HG03558 (cell line): ENCODE measurements around the gene STEAP3.

ENCODE experiments used
- ATAC-seq: cut with Tn5 transposase; IDR thresholded peaks from one replicate; pipeline ENCODE4 v1.9.1; 2021; ENCODE audit warnings: moderate number of reproducible peaks; ENCODE audit not compliant: unreplicated experiment; ENCODE audit errors: extremely low read depth

STEAP3 gene

GRCh38 chr2:119223521-119224390, at the start of gene STEAP3:
TSS of gene STEAP3 (plus strand) at chr2:119223834. CDS start at chr2:119231013, 7,179 bp downstream.
- peak; percentile 58 for ATAC-seq

GRCh38 chr2:119174216-119174992, 49.2 kb upstream of the STEAP3 start:
- no peak for ATAC-seq

- no peak for ATAC-seq
Observed at GRCh38 chr2:119174993-119175347, 48.7 kb upstream of the STEAP3 start.

GRCh38 chr2:119175517-119175916, 48.1 kb upstream of the STEAP3 start:
- ATAC-seq, result no peak

- ATAC-seq, result no peak
Observed at GRCh38 chr2:119177171-119177837, 46.3 kb upstream of the STEAP3 start.

GRCh38 chr2:119177838-119178190, 45.8 kb upstream of the STEAP3 start:
- ATAC-seq, result no peak

- ATAC-seq, result no peak
Observed at GRCh38 chr2:119178776-119179175, 44.9 kb upstream of the STEAP3 start.

- no peak for ATAC-seq
Observed at GRCh38 chr2:119179202-119179601, 44.4 kb upstream of the STEAP3 start.

GRCh38 chr2:119179991-119180390, 43.6 kb upstream of the STEAP3 start:
- ATAC-seq, result no peak

- no peak for ATAC-seq
Observed at GRCh38 chr2:119180892-119181291, 42.7 kb upstream of the STEAP3 start.

- no peak for ATAC-seq
Observed at GRCh38 chr2:119181391-119181790, 42.2 kb upstream of the STEAP3 start.

GRCh38 chr2:119181791-119182445, 41.7 kb upstream of the STEAP3 start:
- ATAC-seq, result no peak

- no peak for ATAC-seq
Observed at GRCh38 chr2:119184512-119184911, 39.1 kb upstream of the STEAP3 start.

GRCh38 chr2:119190321-119191111, 33.1 kb upstream of the STEAP3 start:
- no peak for ATAC-seq

GRCh38 chr2:119192893-119193292, 30.7 kb upstream of the STEAP3 start:
- ATAC-seq, result no peak

GRCh38 chr2:119195001-119195400, 28.6 kb upstream of the STEAP3 start:
- no peak for ATAC-seq

GRCh38 chr2:119195887-119196286, 27.7 kb upstream of the STEAP3 start:
- ATAC-seq, result no peak

- ATAC-seq, result no peak
Observed at GRCh38 chr2:119196301-119197125, 27.1 kb upstream of the STEAP3 start.

- no peak for ATAC-seq
Observed at GRCh38 chr2:119197126-119197405, 26.6 kb upstream of the STEAP3 start.
